LoVo (cell line): ENCODE results near the gene EP300.
"Not testable (repeated sequence)": the region's sequence is repeated elsewhere in the genome, so short reads cannot be mapped to it uniquely, and the experiment has no call there.

Experiments used
- DNase-seq: peaks from one replicate; pipeline ENCODE4 v3.0.0-alpha.2; 2016; ENCODE audit warnings: low spot score

The EP300 gene

GRCh38 chr22:41085842-41086241, 6.5 kb upstream of the EP300 start:
- DNase-seq = no peak

DNA sequence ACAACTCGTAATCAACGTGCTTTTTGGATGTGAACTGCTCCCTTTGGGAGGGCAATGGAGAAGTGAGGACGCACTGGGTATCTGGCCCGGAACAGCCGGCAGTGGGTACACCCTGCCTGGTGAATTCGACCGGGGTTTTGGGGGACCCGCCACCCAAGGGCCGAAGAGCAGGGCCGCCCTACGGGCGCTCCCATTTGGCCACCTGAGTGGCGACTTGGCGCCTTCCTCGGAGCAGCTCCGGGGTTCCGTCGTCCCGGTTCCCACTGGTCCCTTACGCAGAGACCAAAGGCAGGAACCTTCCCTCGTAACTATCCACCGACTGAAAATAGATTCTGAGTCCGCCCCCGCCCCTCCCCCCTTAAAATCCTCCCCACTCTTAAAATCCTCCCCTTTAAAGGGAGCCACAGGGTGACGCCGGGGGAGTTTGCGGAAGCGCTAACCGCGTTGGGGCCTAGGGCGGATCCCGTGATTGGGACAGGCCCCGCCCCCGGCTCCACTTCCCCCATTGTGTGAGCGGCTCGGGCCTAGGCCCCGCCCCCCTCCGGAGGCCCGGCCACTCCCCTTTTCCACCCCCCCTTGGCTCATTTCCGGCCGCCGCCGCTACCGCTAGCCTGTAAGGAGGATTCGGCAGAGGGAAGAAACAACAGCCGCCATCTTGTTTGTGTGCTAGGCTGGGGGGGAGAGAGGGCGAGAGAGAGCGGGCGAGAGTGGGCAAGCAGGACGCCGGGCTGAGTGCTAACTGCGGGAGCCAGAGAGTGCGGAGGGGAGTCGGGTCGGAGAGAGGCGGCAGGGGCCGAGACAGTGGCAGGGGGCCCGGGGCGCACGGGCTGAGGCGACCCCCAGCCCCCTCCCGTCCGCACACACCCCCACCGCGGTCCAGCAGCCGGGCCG, 1.0 kb upstream of the EP300 start:
- peak; percentile 99 for DNase-seq

DNA sequence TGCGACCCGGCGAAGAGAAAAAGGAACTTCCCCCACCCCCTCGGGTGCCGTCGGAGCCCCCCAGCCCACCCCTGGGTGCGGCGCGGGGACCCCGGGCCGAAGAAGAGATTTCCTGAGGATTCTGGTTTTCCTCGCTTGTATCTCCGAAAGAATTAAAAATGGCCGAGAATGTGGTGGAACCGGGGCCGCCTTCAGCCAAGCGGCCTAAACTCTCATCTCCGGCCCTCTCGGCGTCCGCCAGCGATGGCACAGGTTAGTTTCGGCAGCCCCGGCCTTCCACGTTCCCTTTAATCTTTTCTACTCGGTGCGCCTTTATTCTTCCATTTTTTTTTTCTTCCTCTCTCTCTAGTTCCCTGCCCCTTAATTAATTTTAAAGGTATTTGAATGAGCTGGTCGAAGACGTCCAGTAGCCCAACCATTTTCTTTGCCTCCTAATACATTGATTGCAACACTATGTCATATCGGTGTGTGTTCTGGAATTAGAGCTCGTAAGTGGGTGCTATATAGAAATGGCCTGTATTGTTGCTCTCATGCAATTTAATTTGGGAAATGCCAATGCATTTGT, 537 bp downstream of the EP300 start:
- peak; percentile 22 for DNase-seq

GRCh38 chr22:41094041-41094593, 1.7 kb downstream of the EP300 start:
- no peak for DNase-seq

DNA sequence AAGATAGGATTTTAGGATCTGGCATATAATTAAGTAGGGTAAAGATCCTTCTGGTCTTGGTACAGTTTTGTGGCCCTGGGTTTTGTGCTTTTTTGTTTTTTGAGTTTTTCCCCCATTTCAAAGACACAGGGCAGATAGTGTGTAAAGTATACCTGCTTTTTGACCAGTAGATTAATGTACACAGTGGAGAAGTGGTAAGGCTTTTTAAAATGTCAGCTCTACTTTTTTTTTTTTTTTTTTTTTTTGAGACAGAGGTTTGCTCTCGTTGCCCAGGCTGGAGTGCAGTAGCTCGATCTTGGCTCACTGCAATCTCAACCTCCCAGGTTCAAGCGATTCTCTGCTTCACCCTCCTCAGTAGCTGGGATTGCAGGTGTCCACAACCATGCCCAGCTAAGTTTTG, 4.0 kb downstream of the EP300 start:
- DNase-seq = no peak

GRCh38 chr22:41096841-41097240, 4.4 kb downstream of the EP300 start:
- no peak for DNase-seq

- no peak for DNase-seq
Measured at GRCh38 chr22:41099036-41099435, 6.6 kb downstream of the EP300 start.

DNA sequence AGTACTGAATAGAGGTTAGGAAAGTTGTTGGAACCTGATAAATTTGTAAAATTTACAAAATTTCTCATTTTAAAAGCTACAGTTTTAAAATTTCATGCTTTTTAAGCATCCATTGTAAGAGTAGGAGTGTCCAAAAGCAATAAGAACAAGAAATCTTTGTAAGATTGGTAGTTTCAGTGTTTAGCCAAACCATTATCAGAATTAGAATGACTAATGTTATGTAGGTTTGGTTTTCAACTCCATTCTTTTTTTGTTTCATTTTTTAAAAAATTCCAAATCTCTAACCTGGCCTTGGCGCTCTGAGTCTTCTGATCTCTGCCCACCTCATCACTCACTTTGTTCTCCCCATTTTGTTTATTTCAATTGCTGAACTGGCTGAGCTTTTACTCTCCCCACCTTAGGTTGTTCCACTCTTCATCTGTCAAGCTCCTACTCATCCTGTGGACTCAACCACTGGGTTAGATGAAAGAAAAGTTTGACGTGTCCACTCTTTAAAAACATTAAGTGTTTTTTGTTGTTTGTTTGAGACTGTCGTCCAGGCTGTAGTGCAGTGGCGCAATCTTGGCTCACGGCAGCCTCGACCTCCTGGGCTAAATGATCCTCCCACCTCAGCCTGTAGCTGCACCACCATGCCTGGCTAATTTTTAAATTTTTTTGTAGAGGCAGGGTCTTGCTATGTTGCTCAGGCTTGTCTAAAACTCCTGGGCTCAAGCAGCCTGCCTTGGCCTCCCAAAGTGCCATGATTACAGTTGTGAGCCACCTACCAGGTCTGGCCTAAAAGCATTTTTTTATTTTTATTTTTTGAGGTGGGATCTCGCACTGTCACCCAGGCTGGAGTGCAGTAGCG, 14.0 kb downstream of the EP300 start:
- DNase-seq = no peak

GRCh38 chr22:41106969-41107325, 14.6 kb downstream of the EP300 start:
- DNase-seq = not testable (repeated sequence)

- DNase-seq = no peak
Measured at GRCh38 chr22:41110968-41111367, 18.6 kb downstream of the EP300 start.

DNA sequence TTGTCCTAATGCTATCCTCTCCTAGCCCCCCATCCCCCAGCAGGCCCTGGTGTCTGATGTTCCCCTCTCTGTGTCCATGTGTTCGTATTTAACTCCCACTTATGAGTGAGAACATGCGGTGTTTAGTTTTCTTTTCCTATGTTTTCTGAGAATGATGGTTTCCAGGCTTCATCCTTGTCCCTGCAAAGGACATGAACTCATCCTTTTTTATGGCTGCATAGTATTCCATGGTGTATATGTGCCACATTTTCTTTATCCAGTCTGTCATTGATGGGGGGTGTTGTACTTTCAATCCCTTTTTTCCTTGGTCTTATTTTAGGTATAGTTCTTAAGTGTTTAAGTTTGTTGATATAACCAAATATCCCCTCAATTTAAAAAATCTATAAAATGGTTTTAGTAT, 23.9 kb downstream of the EP300 start:
- no peak for DNase-seq

- no peak for DNase-seq
Measured at GRCh38 chr22:41117127-41117965, 25.0 kb downstream of the EP300 start.

GRCh38 chr22:41123151-41123550, 30.8 kb downstream of the EP300 start:
- no peak for DNase-seq

- DNase-seq = no peak
Measured at GRCh38 chr22:41124086-41124485, 31.7 kb downstream of the EP300 start.

GRCh38 chr22:41127451-41127850, 35.1 kb downstream of the EP300 start:
- no peak for DNase-seq

DNA sequence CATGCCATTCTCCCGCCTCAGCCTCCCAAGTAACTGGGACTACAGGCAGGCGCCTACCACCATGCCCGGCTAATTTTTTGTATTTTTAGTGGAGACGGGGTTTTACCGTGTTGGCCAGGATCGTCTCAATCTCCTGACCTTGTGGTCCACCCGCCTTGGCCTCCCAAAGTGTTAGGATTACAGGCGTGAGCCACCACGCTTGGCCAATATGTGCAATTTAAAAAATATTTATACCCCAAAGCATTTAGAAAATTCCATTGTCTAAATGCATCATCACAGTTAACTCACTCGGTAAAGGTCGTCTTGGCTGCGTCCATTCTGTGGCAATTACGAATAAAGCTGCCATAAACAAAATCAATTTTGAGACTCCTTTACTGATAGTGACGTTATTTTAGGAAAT, 36.2 kb downstream of the EP300 start:
- DNase-seq = no peak

- no peak for DNase-seq
Measured at GRCh38 chr22:41132550-41132949, 40.2 kb downstream of the EP300 start.

GRCh38 chr22:41140365-41140957, 48.1 kb downstream of the EP300 start:
- no peak for DNase-seq

GRCh38 chr22:41145921-41146320, 53.5 kb downstream of the EP300 start:
- not testable (repeated sequence) for DNase-seq

- no peak for DNase-seq
Measured at GRCh38 chr22:41146573-41146972, 54.2 kb downstream of the EP300 start.

DNA sequence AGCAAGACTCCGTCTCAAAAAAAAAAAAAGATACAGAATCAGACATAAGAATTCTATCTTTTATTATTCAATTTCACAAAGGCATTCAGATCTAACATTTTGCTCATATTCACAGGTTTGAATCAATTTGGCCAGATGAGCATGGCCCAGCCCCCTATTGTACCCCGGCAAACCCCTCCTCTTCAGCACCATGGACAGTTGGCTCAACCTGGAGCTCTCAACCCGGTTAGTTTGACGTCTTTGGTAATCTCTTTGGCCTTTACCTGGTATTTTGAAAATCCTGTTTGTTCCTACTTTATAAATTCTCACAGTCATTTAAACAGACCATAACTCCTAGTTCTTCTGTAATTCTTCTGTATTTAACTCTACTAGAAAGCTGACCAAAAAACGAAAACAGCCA, 55.3 kb downstream of the EP300 start:
- DNase-seq = no peak
